B cell (primary cell): Measurements from ENCODE around the gene FMO4. TPM values are rescaled to one million over a fixed set of nuclear protein-coding genes. Genes with fewer than 3 reads are reported as not detected.
"Not testable (repeated sequence)": the region's sequence is repeated elsewhere in the genome, so short reads cannot be mapped to it uniquely, and the experiment has no call there.

Experiments used
- ATAC-seq: fragments of 200-7000 bp; cut with Tn5 transposase; one replicate; pipeline ENCODE4 v1.10.0; 2021; ENCODE audit warnings: low read depth, mild to moderate bottlenecking, moderate number of reproducible peaks, moderate library complexity
- CTCF ChIA-PET: fragments of 350-600 bp; sonication (Branson Sonifier 250); formaldehyde crosslinking; loops from one replicate; lab custom pipeline; 2021; ENCODE audit warnings: antibody characterized with exemption, inconsistent platforms; lab: Charles Lee
- POLR2A ChIA-PET: fragments of 350-600 bp; sonication (Branson Sonifier 250); formaldehyde crosslinking; loops from one replicate; lab custom pipeline; 2021; ENCODE audit warnings: antibody characterized with exemption; lab: Charles Lee
- DNase-seq: peaks from one replicate; pipeline ENCODE4 v3.0.0; 2013
- H2AFZ ChIP-seq: 2 replicates; pipeline ENCODE4 v1.6.1; 2012; ENCODE audit warnings: mild to moderate bottlenecking, low read depth, low read length; ENCODE audit not compliant: insufficient read depth, poor library complexity, severe bottlenecking
- H3K27ac ChIP-seq, 2 donors: 1 replicate in 1 of 2; 2 replicates in 1 of 2; pipeline ENCODE4 v1.5.1; 2012 to 2013; ENCODE audit warnings: low read length in 2 of 2, mild to moderate bottlenecking in 2 of 2, moderate library complexity in 1 of 2
- H3K27me3 ChIP-seq, 4 experiments: fragments of 200-600 bp in 1 of 4; sonication (generic) in 1 of 4; replicated peaks in 1 of 4; 1 replicate in 2 of 4; 2 replicates in 2 of 4; pipeline versions ENCODE4 v1.6.1 to v1.7.0; 2013 to 2016; ENCODE audit warnings: low read length in 3 of 4, mild to moderate bottlenecking in 2 of 4, mixed read lengths in 1 of 4, moderate library complexity in 1 of 4; ENCODE audit not compliant: insufficient read depth in 4 of 4, control insufficient read depth in 3 of 4; ENCODE audit errors: control extremely low read depth in 1 of 4
- H3K36me3 ChIP-seq, 2 experiments: replicated peaks in 1 of 2; 1 replicate in 1 of 2; 2 replicates in 1 of 2; pipeline versions ENCODE4 v1.6.1 to v1.7.1; 2013; ENCODE audit warnings: low read length in 1 of 2; ENCODE audit not compliant: insufficient read depth in 2 of 2, control insufficient read depth in 1 of 2; ENCODE audit errors: control extremely low read depth in 1 of 2, extremely low read depth in 1 of 2
- H3K4me1 ChIP-seq, 2 donors: fragments of 200-600 bp in 1 of 2; sonication (generic) in 1 of 2; 1 replicate in 1 of 2; 2 replicates in 1 of 2; pipeline versions ENCODE4 v1.5.1 to v1.6.1; 2013 to 2017; ENCODE audit warnings: low read length in 2 of 2; ENCODE audit not compliant: control insufficient read depth in 2 of 2, insufficient read depth in 2 of 2
- H3K4me2 ChIP-seq: replicated peaks from 2 replicates; pipeline ENCODE3; 2012; ENCODE audit warnings: mild to moderate bottlenecking, low read depth, low read length; ENCODE audit not compliant: poor library complexity, severe bottlenecking
- H3K4me3 ChIP-seq, 5 experiments: fragments of 200-600 bp in 1 of 5; sonication (generic) in 1 of 5; 1 replicate in 3 of 5; 2 replicates in 2 of 5; pipeline versions ENCODE4 v1.5.1 to v1.7.0; 2011 to 2016; ENCODE audit warnings: low read length in 4 of 5, mild to moderate bottlenecking in 4 of 5, low read depth in 2 of 5, control low read depth in 1 of 5, moderate library complexity in 1 of 5; ENCODE audit not compliant: insufficient read depth in 1 of 5; ENCODE audit errors: control extremely low read depth in 1 of 5, extremely low read depth in 1 of 5
- H3K79me2 ChIP-seq: fragments of 200-600 bp; sonication (generic); one replicate; pipeline ENCODE4 v1.6.0; 2016; ENCODE audit warnings: low read length; ENCODE audit not compliant: control insufficient read depth, insufficient read depth
- H3K9ac ChIP-seq: fragments of 200-600 bp; sonication (generic); 2 replicates; pipeline ENCODE4 v1.6.1; 2017; ENCODE audit warnings: mild to moderate bottlenecking, low read length, moderate library complexity
- H3K9me3 ChIP-seq, 3 donors: one replicate each; pipeline versions ENCODE4 v1.6.1 to v1.7.1; 2013; ENCODE audit warnings: low read length in 2 of 3; ENCODE audit not compliant: control insufficient read depth in 2 of 3, insufficient read depth in 1 of 3; ENCODE audit errors: control extremely low read depth in 1 of 3
- H4K20me1 ChIP-seq: 2 replicates; pipeline ENCODE4 v1.6.0; 2012; ENCODE audit warnings: mild to moderate bottlenecking, low read length; ENCODE audit not compliant: insufficient read depth, control insufficient read depth, poor library complexity, severe bottlenecking
- H3K27ac Mint-ChIP-seq: one replicate; pipeline ENCODE4 v1.8.0; 2021; ENCODE audit warnings: mixed read lengths
- H3K27me3 Mint-ChIP-seq: one replicate; pipeline ENCODE4 v1.8.0; 2021; ENCODE audit warnings: mixed read lengths
- H3K4me1 Mint-ChIP-seq: one replicate; pipeline ENCODE4 v1.8.0; 2021; ENCODE audit warnings: mixed read lengths
- H3K4me3 Mint-ChIP-seq: one replicate; pipeline ENCODE4 v1.8.0; 2021; ENCODE audit warnings: mixed read lengths
- H3K9me3 Mint-ChIP-seq: one replicate; pipeline ENCODE4 v1.8.0; 2022; ENCODE audit warnings: mixed read lengths; ENCODE audit not compliant: insufficient read depth
- EZH2 ChIP-seq: IDR thresholded peaks from 2 replicates; pipeline ENCODE4 v1.6.1; 2012; ENCODE audit warnings: borderline replicate concordance, low read depth, mild to moderate bottlenecking, moderate library complexity, low read length; ENCODE audit not compliant: insufficient read depth, poor library complexity, severe bottlenecking
- WGBS: methylation state at CpG from one replicate; pipeline ENCODE4 v1.1.5; 2013; ENCODE audit warnings: missing lambda C conversion rate; ENCODE audit not compliant: insufficient coverage; 5-methylcytosine and 5-hydroxymethylcytosine counted together
- intact Hi-C: fragments of 100-400 bp; cut with micrococcal nuclease; formaldehyde crosslinking; loops from one replicate; pipeline ENCODE4 v1.10.0; 2022
- polyA plus RNA-seq: library from polyadenylated mRNA; depleted of rRNA; stranded (reverse); fragments of >200 nt; gene quantifications from 2 replicates; pipeline ENCODE4 v1.2.3, GENCODE V29; 2012
- total RNA-seq, 2 donors: library from RNA; stranded (reverse); fragments of 120-200 nt in 1 of 2; gene quantifications; 1 replicate in 1 of 2; 2 replicates in 1 of 2; pipeline versions ENCODE4 v1.2.3 to v1.2.4, GENCODE V29; 2013 to 2022
- TF ChIP-seq, protein P1 (sequence below): fragments of 200-600 bp; IDR thresholded peaks from one replicate; pipeline ENCODE4 v1.8.0; 2022; ENCODE audit warnings: antibody characterized with exemption, mild to moderate bottlenecking

FMO4 gene
- total and polyA plus RNA-seq, 2 donors (not counting 1 experiment from before 2014, with no cell fraction given) = 2.5 to 3.0 TPM

DNA sequence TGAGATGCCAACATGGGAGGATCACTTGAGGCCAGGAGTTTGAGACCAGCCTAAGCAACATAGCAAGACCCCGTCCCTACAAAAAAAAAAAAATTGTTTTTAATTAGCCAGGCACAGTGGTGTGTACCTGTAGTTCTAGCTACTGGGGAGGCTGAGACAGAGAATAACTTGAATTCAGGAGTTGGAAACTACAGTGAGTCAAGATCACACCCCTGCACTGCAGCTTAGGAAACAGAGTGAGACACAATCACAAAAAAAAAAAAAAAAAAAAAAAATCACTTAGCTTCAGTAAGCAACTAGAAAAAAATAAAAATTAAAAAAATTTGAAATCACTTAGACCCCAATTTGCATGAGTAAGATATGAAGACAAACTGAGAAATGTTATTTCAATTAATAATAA lies 53.5 kb downstream of the FMO4 start:
- Mint-ChIP-seq H3K4me1 (no peaks in the 10 kb centered on the region), H3K4me3 (no peak overlapping the region), H3K27me3 (no peaks in the 10 kb centered on the region), H3K9me3 (peaks cover 7% of the 10 kb centered on the region), H3K27ac (no peak overlapping the region)
- Histone ChIP-seq H3K36me3 (no peaks in the 10 kb centered on the region), H3K9me3 (peaks cover 0 to 1% (median 0%) of the 10 kb centered on the region in 3 donors), H3K79me2 (no peaks in the 10 kb centered on the region), H3K27ac (no peak overlapping the region), H3K4me1 (no peaks in the 10 kb centered on the region), H2AFZ (no peak overlapping the region), H4K20me1 (no peaks in the 10 kb centered on the region), H3K9ac (no peak overlapping the region), H3K4me3 (no peak overlapping the region), H3K4me2 (no peak overlapping the region), H3K27me3 (no peaks in the 10 kb centered on the region)
- ChIA-PET CTCF (interaction anchor here (0.6 kb wide), 1 partner anchor 1123 kb away, joined by 3 read pairs; no protein-coding TSS in a partner anchor), POLR2A (no interaction called here)
- intact Hi-C loops = no loop called here
- WGBS = no CpG with 5 or more reads among the region's 1 CpG
- DNase-seq (no peak), ATAC-seq (no peak)
- TF ChIP-seq, protein P1, sequence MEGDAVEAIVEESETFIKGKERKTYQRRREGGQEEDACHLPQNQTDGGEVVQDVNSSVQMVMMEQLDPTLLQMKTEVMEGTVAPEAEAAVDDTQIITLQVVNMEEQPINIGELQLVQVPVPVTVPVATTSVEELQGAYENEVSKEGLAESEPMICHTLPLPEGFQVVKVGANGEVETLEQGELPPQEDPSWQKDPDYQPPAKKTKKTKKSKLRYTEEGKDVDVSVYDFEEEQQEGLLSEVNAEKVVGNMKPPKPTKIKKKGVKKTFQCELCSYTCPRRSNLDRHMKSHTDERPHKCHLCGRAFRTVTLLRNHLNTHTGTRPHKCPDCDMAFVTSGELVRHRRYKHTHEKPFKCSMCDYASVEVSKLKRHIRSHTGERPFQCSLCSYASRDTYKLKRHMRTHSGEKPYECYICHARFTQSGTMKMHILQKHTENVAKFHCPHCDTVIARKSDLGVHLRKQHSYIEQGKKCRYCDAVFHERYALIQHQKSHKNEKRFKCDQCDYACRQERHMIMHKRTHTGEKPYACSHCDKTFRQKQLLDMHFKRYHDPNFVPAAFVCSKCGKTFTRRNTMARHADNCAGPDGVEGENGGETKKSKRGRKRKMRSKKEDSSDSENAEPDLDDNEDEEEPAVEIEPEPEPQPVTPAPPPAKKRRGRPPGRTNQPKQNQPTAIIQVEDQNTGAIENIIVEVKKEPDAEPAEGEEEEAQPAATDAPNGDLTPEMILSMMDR = no peak
- no peak for TF ChIP-seq EZH2

DNA sequence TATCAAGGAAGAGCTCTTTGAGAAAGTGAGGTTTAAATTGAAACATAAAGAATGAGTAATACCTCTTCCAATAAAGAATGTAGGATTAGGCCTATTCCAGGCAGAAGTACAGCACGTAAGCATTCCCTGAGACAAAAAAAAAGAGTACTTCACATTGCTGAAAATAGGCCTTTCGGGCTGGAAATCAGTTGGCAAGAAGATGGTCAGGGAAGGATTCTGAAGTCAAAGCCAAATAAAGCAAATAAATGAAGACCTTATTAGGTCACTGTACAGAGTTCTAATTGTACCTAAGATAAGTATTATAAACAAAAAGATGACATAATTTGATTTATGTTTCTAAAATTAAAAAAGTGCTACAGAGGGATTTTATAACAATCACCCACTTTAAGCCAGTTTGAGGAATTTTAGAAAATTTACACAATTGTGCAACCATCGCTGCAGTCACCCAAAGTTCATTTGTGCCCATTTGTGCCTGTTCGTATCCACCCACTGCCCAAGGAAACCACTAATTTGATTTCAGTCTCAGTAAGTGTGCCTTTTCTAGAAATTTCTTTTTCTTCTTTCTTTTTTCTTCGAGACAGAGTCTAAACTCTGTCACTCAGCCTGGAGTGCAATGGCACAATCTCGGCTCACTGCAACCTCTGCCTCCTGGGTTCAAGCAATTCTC lies 58.6 kb downstream of the FMO4 start:
- 98% methylated on average over 5 of the region's 6 CpGs for WGBS
- H3K9me3 Mint-ChIP-seq = peaks cover 2% of the 10 kb centered on the region
- intact Hi-C loops = no loop called here
- no peaks in the 10 kb centered on the region for H3K27me3 Mint-ChIP-seq
- H3K27me3 ChIP-seq = no peaks in the 10 kb centered on the region
- no peak for DNase-seq
- H2AFZ ChIP-seq = no peak overlapping the region
- no peak overlapping the region for H3K4me3 ChIP-seq
- no peak overlapping the region for H3K27ac ChIP-seq
- H3K27ac Mint-ChIP-seq = no peak overlapping the region
- no peak overlapping the region for H3K4me3 Mint-ChIP-seq
- no peak overlapping the region for H3K9ac ChIP-seq
- TF ChIP-seq EZH2 = no peak
- TF ChIP-seq, protein P1 = no peak
- H4K20me1 ChIP-seq = no peaks in the 10 kb centered on the region
- no peaks in the 10 kb centered on the region for H3K4me1 Mint-ChIP-seq
- ChIA-PET POLR2A (no interaction called here), CTCF (no interaction called here)
- no peaks in the 10 kb centered on the region for H3K36me3 ChIP-seq
- no peaks in the 10 kb centered on the region for H3K79me2 ChIP-seq
- H3K4me2 ChIP-seq = no peak overlapping the region
- peaks cover 0 to 1% (median 0%) of the 10 kb centered on the region in 3 donors for H3K9me3 ChIP-seq
- H3K4me1 ChIP-seq = no peaks in the 10 kb centered on the region
- no peak for ATAC-seq

DNA sequence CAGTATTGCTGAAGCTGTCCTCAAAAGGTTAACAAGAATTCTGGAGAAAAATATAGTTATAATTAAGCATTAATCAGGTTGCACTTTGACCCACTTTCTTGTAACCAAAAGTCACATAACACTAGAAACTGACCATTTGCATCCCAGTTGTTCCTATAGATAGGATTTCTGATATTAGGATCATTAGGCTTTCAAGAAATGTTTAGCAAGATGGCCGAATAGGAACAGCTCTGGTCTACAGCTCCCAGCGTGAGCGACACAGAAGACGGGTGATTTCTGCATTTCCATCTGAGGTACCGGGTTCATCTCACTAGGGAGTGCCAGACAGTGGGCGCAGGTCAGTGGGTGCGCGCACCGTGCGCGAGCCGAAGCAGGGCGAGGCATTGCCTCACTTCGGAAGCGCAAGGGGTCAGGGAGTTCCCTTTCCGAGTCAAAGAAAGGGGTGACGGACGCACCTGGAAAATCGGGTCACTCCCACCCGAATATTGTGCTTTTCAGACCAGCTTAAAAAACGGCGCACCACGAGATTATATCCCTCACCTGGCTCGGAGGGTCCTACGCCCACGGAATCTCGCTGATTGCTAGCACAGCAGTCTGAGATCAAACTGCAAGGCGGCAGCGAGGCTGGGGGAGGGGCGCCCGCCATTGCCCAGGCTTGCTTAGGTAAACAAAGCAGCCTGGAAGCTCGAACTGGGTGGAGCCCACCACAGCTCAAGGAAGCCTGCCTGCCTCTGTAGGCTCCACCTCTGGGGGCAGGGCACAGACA lies 59.6 kb downstream of the FMO4 start:
- H3K27me3 ChIP-seq, H3K36me3 ChIP-seq, ATAC-seq, H3K4me3 Mint-ChIP-seq, POLR2A ChIA-PET, DNase-seq, H3K4me3 ChIP-seq, intact Hi-C loops, H4K20me1 ChIP-seq, H3K9me3 Mint-ChIP-seq, H3K4me1 Mint-ChIP-seq, H3K4me2 ChIP-seq, H3K9ac ChIP-seq, H3K79me2 ChIP-seq, H3K9me3 ChIP-seq, H3K27me3 Mint-ChIP-seq, CTCF ChIA-PET, H3K27ac ChIP-seq, H2AFZ ChIP-seq, H3K27ac Mint-ChIP-seq, H3K4me1 ChIP-seq: not testable (repeated sequence)
- WGBS = 100% methylated on average over 1 of the region's 32 CpGs
